Measurements from ENCODE around the gene RTEL1.

DNA sequence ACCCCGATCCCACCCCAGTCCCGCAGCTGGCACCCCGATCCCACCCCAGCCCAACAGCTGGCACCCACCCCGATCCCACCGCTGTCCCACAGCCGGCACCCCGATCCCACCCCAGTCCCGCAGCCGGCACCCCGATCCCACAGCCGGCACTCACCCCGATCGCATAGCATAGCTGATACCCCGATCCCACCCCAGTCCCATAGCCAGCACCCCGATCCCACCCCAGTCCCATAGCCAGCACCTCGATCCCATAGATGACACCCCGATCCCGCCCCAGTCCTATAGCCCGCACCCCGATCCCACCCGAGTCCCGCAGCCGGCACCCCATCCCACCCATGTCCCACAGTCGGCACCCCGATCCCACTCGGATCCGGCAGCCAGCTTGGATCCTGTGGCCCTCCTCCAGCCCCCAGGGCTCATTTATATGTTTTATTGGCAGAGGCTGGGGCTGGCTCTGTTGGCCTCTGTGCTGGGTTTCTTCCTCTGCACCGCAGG is 30.3 kb upstream of the RTEL1 start:
- TF ChIP-seq POLR2A (IDR thresholded peaks at IDR 0.05; ENCODE audit: low read length) (no peak), GATA1 (IDR thresholded peaks at IDR 0.05; ENCODE audit: low read depth, low read length) (no peak)

Data from erythroblast (primary cell).